Measurements from ENCODE around the gene CFAP99.
A peak's percentile ranks its signal among the peaks of the same experiment; 100 is the strongest.

Gene CFAP99

DNA sequence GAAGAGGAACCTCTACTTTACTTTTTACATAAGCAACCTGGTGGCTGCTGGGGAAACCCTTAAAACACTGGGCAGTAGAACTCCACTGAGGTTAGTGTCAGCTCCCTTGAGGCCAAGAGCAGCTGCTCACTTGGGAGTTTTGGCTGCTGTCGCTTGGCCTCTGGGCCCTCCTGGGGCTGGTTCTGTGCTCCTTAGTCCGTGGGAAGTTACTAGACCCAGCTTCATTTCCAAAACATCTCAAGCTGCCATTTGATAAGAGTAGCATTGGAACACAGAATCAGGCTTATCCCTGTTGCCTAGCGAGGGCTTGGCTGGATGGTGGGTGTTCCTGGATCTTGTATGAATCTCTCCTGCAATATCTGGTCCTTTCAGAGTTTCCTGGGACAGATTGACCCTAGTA is 76.2 kb downstream of the CFAP99 start:
- TF ChIP-seq, protein P1, sequence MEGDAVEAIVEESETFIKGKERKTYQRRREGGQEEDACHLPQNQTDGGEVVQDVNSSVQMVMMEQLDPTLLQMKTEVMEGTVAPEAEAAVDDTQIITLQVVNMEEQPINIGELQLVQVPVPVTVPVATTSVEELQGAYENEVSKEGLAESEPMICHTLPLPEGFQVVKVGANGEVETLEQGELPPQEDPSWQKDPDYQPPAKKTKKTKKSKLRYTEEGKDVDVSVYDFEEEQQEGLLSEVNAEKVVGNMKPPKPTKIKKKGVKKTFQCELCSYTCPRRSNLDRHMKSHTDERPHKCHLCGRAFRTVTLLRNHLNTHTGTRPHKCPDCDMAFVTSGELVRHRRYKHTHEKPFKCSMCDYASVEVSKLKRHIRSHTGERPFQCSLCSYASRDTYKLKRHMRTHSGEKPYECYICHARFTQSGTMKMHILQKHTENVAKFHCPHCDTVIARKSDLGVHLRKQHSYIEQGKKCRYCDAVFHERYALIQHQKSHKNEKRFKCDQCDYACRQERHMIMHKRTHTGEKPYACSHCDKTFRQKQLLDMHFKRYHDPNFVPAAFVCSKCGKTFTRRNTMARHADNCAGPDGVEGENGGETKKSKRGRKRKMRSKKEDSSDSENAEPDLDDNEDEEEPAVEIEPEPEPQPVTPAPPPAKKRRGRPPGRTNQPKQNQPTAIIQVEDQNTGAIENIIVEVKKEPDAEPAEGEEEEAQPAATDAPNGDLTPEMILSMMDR (IDR thresholded peaks at IDR 0.05; ENCODE audit: extremely low read depth, missing control alignments): no peak
- no peak for DNase-seq (ENCODE audit: low spot score)

DNA sequence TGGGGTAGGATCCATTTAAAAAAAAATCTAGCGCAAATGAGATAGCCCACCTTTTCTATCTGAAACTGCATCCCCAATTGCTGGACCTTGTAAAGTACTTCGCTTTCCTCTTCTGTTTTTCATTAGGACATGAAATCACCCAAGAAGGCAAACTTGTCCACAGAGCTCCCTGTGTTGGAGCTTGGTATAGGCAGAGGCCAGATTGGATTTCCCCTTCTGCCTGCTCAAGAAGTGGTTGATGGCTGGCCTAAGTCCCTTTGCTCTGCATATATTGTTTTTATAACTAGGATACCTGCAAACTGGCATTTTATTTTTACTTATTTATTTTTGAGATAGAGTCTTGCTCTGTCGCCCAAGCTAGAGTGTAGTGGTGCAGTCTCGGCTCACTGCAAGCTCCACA is 78.6 kb downstream of the CFAP99 start:
- DNase-seq (ENCODE audit: low spot score): no peak
- TF ChIP-seq, protein P1 (IDR thresholded peaks at IDR 0.05; ENCODE audit: extremely low read depth, missing control alignments): no peak

DNA sequence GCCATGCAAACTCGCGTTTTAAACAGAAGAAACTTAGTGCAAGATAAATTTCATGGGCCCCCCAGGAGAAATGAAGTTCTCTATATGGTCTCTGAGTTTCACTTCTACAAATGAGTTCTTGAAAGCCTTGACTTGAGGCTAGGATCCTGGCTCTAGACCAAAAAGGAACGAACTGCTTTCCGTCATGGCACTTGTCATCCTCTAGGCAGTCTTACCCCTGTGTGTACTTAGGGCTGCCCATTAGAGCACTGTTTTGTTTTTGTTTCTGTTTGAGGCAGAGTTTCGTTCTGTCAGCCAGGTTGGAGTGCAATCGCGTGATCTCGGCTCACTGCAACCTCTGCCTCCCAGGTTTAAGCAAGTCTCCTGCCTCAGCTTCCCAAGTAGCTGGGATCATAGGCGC is 79.2 kb downstream of the CFAP99 start:
- peak; percentile 70 for DNase-seq (ENCODE audit: low spot score)
- TF ChIP-seq, protein P1 (IDR thresholded peaks at IDR 0.05; ENCODE audit: extremely low read depth, missing control alignments): no peak

DNA sequence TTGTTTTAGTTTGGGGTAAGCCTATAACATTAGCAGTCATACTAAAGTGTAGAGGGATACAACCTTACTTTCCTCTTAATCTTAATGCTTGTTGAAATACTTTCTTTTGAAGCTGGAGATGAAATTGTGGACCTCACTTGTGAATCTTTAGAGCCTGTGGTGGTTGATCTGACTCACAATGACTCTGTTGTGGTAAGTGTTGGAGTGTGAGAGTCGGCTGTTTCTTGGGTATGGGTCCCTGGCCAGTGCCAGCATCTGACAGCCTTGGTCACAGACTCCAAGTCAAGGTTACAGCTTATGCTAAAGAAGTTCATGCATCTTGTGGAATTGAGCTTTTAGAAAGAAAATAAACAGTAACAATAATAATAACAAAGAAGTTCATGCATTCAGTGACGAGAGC is 81.8 kb downstream of the CFAP99 start:
- no peak for DNase-seq (ENCODE audit: low spot score)
- TF ChIP-seq, protein P1 (IDR thresholded peaks at IDR 0.05; ENCODE audit: extremely low read depth, missing control alignments): no peak

DNA sequence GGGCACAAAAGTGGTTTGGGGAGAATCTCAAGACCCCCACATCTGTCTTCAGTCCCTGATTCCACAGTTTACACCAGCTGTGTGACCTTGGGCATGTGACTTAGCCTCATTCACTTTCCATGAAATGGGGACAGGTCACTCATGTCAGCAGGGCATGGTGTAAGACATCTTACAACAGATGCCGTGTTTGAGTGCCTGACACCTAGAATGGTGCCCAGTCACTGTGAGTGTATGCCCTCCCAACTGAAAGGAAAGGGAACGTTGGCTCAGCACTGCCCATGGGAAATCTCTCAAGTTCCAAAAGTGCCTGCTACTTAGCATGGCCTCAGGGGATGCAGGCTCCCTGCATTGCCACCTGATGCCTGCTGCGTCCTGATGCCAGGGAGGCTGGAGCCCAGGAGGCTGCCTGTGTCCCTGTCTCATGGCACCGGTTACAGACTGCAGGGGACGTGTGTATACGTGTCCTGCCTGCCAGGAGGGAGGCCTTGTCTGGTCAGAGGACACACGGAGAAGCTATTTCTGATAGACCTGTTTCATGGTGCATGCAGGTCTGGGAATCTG is 82.4 kb downstream of the CFAP99 start:
- TF ChIP-seq, protein P1 (IDR thresholded peaks at IDR 0.05; ENCODE audit: extremely low read depth, missing control alignments): no peak
- DNase-seq (ENCODE audit: low spot score): no peak

DNA sequence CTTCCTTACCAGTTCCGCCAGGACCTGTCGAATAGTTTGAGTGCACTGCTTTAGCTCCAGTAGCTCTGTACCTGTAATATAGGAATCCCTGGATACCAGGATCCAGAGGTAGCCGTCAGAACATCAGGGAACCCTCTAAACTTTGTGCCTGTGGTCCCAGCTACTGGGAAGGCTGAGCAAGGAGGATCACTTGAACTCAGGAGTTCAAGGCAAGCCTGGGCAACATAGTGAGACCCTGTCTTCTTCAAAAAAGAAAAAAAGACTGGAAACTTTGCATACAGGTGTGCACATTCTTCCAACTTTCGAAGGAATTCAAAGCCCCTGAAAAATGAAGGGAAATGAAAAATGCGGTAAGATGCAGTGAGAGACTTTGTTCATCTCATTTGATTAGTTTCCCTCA is 85.1 kb downstream of the CFAP99 start:
- TF ChIP-seq, protein P1 (IDR thresholded peaks at IDR 0.05; ENCODE audit: extremely low read depth, missing control alignments): no peak
- no peak for DNase-seq (ENCODE audit: low spot score)

DNA sequence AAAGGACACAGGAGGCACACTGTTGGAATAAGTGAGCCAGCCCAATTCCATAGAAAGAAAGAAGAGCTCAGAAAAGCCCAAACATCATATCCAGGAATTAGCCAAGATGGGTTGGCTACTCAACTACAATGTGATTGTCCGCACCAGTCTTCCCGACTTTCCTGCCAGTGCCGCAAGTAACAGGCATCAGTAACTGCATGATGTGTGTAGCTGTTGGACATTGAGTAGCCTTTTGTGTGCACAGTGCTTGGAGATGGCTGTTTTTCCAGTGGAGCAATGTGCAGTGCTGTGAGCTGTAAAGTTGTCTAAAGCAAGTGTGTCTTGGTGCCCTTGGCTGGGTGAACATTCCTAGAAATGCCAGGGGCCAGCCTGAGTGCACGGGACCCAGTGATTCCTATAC is 88.5 kb downstream of the CFAP99 start:
- TF ChIP-seq, protein P1 (IDR thresholded peaks at IDR 0.05; ENCODE audit: extremely low read depth, missing control alignments): no peak
- no peak for DNase-seq (ENCODE audit: low spot score)

Data from GM20000 (cell line).